Chondrocyte (in vitro differentiated cells): ENCODE data around the gene ANO6. TPM values are rescaled to one million over a fixed set of nuclear protein-coding genes. Genes with fewer than 3 reads are reported as not detected.

Experiments used
- DNase-seq: peaks from one replicate; pipeline ENCODE4 v3.0.0; 2021; ENCODE audit warnings: mixed read lengths, low spot score
- H3K27ac Mint-ChIP-seq: one replicate; pipeline ENCODE4 v1.8.0; 2021; ENCODE audit warnings: mild to moderate bottlenecking, moderate library complexity, mixed read lengths; ENCODE audit not compliant: unreplicated experiment
- H3K27me3 Mint-ChIP-seq: 2 replicates; pipeline ENCODE4 v1.8.0; 2021; ENCODE audit warnings: low read depth, mixed read lengths
- H3K36me3 Mint-ChIP-seq: 2 replicates; pipeline ENCODE4 v1.8.0; 2021; ENCODE audit warnings: low read depth, mixed read lengths
- H3K4me1 Mint-ChIP-seq: 2 replicates; pipeline ENCODE4 v1.8.0; 2021; ENCODE audit warnings: low read depth, mild to moderate bottlenecking, mixed read lengths
- H3K4me3 Mint-ChIP-seq: one replicate; pipeline ENCODE4 v1.8.0; 2021; ENCODE audit warnings: mild to moderate bottlenecking, moderate library complexity, mixed read lengths; ENCODE audit not compliant: unreplicated experiment
- H3K9me3 Mint-ChIP-seq: 2 replicates; pipeline ENCODE4 v1.8.0; 2021; ENCODE audit warnings: low read depth, mixed read lengths
- total RNA-seq: library from RNA; stranded (reverse); gene quantifications from 3 replicates; pipeline ENCODE4 v1.2.1, GENCODE V29; 2021
- TF ChIP-seq, protein P1 (sequence below): fragments of 200-600 bp; sonication (generic); IDR thresholded peaks from 2 replicates; pipeline ENCODE4 v1.5.0; 2021; ENCODE audit warnings: antibody characterized with exemption, mild to moderate bottlenecking, moderate library complexity

ANO6 gene
- total RNA-seq, 1 donor from 2014 or later: 75.8 TPM

- H3K4me1 Mint-ChIP-seq: no peaks in the 10 kb centered on the region
- H3K27me3 Mint-ChIP-seq: no peaks in the 10 kb centered on the region
- TF ChIP-seq, protein P1, sequence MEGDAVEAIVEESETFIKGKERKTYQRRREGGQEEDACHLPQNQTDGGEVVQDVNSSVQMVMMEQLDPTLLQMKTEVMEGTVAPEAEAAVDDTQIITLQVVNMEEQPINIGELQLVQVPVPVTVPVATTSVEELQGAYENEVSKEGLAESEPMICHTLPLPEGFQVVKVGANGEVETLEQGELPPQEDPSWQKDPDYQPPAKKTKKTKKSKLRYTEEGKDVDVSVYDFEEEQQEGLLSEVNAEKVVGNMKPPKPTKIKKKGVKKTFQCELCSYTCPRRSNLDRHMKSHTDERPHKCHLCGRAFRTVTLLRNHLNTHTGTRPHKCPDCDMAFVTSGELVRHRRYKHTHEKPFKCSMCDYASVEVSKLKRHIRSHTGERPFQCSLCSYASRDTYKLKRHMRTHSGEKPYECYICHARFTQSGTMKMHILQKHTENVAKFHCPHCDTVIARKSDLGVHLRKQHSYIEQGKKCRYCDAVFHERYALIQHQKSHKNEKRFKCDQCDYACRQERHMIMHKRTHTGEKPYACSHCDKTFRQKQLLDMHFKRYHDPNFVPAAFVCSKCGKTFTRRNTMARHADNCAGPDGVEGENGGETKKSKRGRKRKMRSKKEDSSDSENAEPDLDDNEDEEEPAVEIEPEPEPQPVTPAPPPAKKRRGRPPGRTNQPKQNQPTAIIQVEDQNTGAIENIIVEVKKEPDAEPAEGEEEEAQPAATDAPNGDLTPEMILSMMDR: no peak
- H3K36me3 Mint-ChIP-seq: peaks cover 23% of the 10 kb centered on the region
- H3K27ac Mint-ChIP-seq: no peak overlapping the region
- DNase-seq: no peak
- H3K4me3 Mint-ChIP-seq: no peak overlapping the region
- peaks cover 34% of the 10 kb centered on the region for H3K9me3 Mint-ChIP-seq
Measured at GRCh38 chr12:45178771-45179170, 37.1 kb upstream of the ANO6 start.

GRCh38 chr12:45182511-45182910 is 33.4 kb upstream of the ANO6 start:
- no peak for DNase-seq
- Mint-ChIP-seq H3K27me3 (no peaks in the 10 kb centered on the region), H3K27ac (no peak overlapping the region), H3K9me3 (peaks cover 13% of the 10 kb centered on the region), H3K36me3 (peaks cover 8% of the 10 kb centered on the region), H3K4me3 (no peak overlapping the region), H3K4me1 (no peaks in the 10 kb centered on the region)
- TF ChIP-seq, protein P1: no peak

DNA sequence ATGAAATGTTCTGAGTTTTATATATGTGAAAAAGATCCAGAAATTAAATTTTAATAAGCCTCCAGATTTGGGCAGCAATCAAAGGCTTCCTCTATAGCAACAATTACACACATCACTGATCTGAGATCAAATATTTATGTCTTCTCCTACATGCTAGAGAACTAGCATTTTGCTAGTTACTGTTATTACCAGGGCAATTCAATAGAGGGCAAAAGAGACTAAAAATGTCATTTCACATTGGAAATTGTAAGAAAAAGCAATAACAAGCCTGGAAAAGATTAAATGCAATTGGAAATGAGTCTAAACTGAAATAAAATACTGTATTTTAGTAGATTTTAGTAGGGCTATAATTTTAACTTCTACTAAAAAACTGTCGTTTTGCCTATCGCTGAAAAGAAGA is 32.6 kb upstream of the ANO6 start:
- no peaks in the 10 kb centered on the region for H3K27me3 Mint-ChIP-seq
- no peaks in the 10 kb centered on the region for H3K4me1 Mint-ChIP-seq
- TF ChIP-seq, protein P1: peak; percentile 83
- DNase-seq: no peak
- no peak overlapping the region for H3K27ac Mint-ChIP-seq
- H3K4me3 Mint-ChIP-seq: no peak overlapping the region
- peaks cover 6% of the 10 kb centered on the region for H3K9me3 Mint-ChIP-seq
- H3K36me3 Mint-ChIP-seq: peaks cover 3% of the 10 kb centered on the region

GRCh38 chr12:45184147-45184963 is 31.5 kb upstream of the ANO6 start:
- H3K27me3 Mint-ChIP-seq: no peaks in the 10 kb centered on the region
- no peak for DNase-seq
- H3K9me3 Mint-ChIP-seq: no peaks in the 10 kb centered on the region
- peaks cover under 1% of the 10 kb centered on the region for H3K4me1 Mint-ChIP-seq
- H3K27ac Mint-ChIP-seq: peak overlapping the region; percentile 8
- TF ChIP-seq, protein P1: no peak
- no peak overlapping the region for H3K4me3 Mint-ChIP-seq
- peaks cover 2% of the 10 kb centered on the region for H3K36me3 Mint-ChIP-seq

DNA sequence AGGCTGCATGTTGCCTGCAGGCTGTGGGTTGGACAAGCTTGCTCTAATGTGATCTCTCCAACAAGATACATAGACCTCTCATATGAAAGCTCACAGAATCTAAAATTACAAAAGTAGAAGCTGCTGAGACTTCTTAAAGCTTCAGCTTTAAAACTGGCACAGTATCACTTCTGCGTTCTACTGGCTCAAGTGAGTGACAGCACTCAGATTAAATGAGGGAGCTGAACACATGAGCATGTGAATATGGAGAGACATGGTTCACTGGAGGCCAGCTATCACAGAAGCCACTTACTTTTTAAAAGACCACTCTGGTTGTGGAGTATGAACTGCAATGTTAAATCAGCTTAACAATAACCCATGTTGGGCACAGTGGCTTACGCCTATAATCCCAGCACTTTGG is 29.1 kb upstream of the ANO6 start:
- no peak for DNase-seq
- H3K4me3 Mint-ChIP-seq: no peak overlapping the region
- peaks cover 2% of the 10 kb centered on the region for H3K36me3 Mint-ChIP-seq
- TF ChIP-seq, protein P1: no peak
- no peak overlapping the region for H3K27ac Mint-ChIP-seq
- peaks cover 10% of the 10 kb centered on the region for H3K4me1 Mint-ChIP-seq
- H3K9me3 Mint-ChIP-seq: no peaks in the 10 kb centered on the region
- H3K27me3 Mint-ChIP-seq: no peaks in the 10 kb centered on the region
